Nucleus accumbens (tissue), 56 donors: ENCODE results near the gene HIC1.
"Not testable (repeated sequence)": the region's sequence is repeated elsewhere in the genome, so short reads cannot be mapped to it uniquely, and the experiment has no call there.

ENCODE experiments used
- DNase-seq, 56 donors: peaks; one replicate each; lab custom pipeline; 2025; lab: John Stamatoyannopoulos, UW

Gene HIC1, protein sequence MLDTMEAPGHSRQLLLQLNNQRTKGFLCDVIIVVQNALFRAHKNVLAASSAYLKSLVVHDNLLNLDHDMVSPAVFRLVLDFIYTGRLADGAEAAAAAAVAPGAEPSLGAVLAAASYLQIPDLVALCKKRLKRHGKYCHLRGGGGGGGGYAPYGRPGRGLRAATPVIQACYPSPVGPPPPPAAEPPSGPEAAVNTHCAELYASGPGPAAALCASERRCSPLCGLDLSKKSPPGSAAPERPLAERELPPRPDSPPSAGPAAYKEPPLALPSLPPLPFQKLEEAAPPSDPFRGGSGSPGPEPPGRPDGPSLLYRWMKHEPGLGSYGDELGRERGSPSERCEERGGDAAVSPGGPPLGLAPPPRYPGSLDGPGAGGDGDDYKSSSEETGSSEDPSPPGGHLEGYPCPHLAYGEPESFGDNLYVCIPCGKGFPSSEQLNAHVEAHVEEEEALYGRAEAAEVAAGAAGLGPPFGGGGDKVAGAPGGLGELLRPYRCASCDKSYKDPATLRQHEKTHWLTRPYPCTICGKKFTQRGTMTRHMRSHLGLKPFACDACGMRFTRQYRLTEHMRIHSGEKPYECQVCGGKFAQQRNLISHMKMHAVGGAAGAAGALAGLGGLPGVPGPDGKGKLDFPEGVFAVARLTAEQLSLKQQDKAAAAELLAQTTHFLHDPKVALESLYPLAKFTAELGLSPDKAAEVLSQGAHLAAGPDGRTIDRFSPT

DNA sequence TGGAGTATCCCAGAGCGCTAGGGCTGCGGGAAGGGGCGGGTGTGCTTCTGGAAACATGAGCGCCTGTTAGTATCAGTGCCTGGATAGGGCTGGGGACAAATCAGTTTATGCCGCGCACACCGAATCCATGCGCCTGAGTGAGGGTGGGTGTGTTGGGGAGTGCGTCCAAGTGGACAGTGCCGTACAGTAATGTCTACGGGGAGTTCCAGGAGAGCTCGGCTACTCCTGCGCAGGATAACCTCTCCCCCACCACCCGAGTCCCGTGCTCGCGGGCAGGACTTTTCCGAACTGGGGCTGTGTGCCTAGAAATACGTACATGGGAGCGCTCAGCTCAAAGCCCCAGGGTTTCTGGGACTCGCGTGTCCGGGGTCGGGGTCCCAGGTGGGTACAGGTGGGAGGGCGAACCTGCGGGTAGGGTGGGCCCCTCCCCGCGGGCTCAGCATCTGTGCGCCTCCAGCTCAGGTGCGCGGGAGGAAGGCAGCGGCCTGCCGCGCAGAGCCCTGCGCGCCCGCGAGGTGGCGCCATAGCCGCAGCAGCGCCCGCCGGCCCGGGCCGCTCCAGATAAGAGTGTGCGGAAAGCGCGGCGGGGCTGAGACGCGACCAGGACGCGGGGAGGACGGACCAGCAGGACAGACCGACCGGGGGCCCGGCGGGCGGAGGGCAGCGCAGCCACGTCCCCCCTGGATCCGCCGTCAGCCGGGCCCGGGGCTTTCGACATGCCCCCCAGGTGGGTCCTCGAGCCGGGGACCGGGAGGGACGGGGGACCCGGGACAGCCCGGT is at the start of gene HIC1:
HIC1 (plus strand) TSS at position 592 of the 780 bp plus-strand sequence. CDS start 1,588 bp downstream, outside the sequence.
- DNase-seq = peak in 45 of 56 donors; percentile 10 to 71 (median 45)

DNA sequence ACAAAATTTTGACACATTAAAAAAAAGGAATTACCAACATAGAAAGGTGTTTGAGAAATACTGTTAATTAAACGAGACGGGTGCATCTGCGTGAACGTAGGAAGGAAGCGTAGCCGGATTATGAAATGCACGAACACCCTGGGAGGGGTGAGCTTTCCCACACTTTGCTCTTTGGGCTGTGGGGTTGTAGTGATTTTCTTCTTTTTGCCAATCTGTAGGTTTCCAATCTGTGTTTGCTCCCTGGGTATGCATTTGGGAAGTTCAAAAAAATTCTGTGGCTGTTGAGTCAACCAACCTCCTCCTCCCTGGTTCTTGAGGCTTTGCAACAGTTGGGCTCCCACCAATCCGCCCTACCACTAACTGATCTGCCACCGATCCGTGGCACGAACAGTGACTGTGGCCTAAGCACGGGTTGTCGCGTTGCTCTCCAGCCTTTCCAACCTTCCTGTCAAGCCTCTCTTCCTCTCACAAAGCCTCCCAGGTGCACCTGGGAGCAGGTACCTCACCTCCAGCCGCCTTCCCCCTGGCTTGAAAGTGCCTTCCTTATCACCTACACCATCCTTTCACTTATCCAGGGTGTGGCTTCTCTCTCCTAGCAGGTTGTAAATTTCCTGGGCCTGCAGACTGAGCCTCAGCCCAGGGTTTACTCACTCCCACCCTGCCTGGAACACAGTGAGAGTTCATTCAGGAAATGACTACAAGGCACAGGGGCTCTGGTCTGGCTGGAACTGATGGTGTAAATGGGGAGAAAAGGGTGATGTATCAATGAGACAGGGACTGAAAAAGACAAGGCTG is 46.4 kb upstream of the HIC1 start:
- no peak for DNase-seq

DNA sequence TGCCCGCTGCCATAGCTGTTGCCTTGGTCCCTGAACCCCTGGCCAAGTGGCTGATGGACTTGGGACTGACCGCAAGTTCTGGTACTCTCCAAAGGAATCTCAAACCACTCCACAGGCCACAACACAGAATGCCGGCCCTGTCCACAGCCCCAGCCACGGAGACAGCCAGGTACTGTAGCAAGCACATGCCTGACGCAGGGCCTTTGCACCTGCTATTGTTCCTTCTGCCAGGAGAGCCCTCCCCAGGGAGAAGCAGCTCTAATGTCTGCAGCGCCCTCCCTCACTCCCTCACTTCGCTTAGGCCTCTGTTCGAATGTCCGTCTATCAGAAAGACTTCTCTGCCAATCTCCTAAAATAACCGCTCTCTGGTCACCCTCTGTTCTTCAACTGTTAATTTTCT is 45.2 kb upstream of the HIC1 start:
- DNase-seq = no peak

DNA sequence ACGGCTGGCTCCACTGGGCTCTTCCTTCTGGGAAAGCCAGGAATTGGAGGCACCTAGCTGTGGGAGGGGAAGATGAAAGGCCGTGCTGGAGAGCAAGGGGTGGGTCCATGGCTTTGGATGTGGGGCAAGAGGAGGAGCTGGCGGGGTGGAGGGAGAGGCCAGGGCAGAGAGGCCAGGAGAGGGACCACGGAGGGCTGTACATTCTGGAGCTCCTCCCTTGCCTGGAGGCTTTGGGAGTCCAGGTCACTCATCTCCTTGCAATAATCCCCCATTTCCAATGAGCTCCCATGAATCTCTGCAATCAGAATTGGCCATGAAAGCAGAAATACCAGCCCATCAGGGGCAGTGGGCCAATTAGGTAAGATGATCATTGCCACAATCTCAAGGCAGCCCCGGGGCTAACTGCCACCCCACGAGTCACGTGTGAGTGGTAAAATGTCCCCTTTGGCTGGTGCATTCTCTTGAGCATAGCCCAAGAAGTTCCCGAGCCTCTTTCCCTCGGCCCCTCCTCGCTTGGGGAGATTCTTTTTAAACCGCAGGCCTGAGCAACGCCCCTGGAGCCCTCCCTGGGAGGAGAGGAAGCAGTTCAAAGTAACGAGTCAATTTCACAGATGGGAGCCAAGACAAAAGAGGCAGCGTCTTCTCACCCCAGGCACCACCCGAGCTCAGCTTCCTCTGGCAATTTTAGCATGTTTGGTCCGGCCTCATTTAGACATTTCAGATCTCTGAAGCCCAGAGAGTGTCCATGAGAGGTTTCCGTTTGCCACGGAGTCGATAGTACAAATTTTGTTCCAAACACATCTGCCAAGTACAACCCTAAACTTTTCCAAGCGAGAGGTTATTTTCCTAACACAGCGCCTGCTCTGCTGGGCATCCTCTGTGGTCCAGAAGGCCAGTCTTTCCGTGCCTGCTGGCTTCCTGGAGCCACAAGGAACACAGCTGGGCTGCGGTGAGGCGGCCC is 43.2 kb upstream of the HIC1 start:
- no peak for DNase-seq

DNA sequence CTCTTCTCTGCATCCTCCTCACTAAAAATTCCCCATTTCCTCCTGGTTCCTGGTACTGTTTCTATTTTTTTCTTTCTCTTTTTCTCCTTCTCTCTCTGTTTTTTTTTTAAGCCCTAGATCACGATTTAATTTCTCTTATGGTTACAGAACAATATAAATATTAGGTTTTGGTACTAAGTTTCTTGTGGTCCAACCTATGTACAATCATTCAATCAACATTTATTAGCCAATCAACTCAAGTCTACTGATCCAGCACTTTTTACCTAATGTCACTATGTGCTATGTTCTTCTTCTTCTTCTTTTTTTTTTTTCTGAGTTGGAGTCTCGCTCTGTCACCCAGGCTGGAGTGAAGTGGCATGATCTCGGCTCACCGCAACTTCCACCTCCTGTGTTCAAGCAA is 42.4 kb upstream of the HIC1 start:
- no peak for DNase-seq

DNA sequence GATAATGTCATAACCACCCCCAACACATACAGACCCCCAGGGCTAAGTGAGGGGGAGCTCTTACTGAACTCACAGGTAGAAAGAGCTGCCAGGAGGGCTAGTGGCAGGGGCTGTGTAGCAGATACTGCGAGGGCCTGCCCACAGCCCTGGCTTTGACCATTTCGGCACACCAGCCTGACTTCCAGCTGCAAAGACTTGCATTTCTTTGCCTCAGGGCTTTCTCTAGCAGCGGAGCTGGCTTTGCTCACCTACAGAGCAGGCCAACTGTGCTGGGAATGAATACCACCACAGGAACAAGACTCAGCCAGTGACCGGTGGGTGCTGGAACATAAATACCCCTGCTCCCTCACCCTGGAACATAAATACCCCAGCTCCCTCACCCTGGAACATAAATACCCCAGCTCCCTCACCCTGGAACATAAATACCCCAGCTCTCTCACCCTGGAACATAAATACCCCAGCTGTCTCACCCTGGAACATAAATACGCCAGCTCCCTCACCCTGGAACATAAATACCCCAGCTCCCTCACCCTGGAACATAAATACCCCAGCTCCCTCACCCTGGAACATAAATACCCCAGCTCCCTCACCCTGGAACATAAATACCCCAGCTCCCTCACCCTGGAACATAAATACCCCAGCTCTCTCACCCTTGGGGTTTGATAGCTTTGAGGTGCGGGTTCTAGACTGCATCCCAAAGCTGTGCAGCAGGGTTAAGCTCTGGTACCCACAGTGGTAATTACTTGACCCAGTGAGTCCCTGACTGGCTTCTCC is 41.5 kb upstream of the HIC1 start:
- DNase-seq = not testable (repeated sequence)

DNA sequence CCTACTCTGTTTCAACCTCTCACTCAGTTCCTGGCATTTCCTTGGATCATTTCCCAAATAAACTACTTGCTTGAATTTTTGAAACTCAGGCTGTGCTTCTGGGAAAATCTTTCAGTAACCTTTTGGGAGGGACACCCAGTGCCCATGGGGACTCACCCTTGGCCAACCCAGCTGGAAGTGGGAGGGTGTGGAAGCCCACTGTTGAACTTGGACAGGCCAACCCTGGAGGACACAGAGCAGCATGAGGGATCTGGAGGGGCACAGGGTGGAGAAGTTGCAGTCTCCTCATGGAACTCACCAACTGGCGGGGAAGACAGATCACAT is 40.9 kb upstream of the HIC1 start:
- no peak for DNase-seq

DNA sequence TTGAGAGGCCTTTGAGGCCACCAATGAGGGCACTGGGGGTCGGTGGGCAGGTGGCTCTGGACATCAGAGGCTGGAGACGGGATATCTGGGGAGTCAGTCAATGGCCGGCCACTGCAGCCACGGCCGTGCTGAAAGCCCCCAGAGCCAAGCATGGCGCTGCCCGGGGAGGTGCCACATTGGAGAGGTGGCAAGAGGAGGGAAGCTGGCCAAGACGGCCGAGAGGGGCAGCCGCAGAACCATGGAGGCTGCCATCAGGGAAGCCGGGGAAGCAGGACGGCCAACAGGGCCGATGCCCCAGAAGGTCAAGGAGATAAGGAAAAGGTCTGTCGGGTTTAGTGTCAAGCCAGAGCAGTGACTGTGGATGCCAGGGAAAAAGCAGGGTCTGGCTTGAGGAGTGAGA is 39.6 kb upstream of the HIC1 start:
- no peak for DNase-seq

DNA sequence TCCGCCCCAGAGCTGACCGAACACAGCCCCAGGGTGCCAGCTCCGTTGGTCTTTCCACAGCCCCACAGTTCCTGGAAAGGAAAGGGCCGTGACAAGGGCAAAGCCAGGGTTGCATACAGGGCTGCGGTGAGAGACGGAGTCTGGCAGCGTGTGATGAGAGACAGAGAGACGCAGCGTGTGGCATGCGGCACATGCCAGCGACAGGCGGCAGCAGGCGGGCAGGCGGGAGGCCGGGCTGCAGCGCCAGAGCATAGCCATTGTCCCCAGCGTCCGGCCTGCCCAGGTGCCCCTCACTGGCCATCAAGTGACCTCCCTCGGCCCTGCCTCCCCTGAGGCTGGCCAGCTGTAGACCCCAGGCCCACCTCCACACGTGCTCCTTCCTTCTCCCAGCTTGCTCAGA is 38.4 kb upstream of the HIC1 start:
- DNase-seq = no peak

DNA sequence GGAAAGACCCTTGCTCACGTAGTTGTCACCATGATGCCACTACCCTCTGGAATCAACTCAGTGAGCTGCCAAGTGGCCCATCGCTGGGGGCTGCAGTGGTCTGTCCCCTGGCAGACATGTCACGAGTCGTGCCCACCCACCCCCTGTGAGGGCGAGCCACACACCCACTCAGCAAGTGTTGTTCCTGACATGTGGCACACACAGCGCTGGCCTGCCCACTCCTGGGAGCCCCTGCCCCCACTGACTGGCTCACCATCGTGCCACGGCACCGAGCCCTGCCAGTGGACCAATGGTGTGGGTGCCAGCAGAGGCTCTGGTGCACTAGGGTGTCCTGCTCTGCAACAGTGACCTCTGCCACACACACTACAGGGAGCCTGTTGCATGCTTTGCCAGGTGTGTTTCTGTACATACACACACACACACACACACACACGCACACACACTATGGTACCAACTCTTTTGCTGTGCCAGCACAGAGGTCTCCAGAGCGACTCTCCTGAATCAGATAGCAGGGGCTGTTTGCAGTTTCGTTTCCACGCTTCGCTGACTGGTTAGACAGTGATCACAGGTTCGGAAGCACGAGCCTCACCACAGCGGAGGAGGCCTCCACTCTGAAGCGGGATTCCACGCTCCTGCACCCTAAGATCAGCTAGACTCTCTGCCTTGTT is 37.5 kb upstream of the HIC1 start:
- peak in 12 of 56 donors; percentile 11 to 58 (median 25) for DNase-seq

DNA sequence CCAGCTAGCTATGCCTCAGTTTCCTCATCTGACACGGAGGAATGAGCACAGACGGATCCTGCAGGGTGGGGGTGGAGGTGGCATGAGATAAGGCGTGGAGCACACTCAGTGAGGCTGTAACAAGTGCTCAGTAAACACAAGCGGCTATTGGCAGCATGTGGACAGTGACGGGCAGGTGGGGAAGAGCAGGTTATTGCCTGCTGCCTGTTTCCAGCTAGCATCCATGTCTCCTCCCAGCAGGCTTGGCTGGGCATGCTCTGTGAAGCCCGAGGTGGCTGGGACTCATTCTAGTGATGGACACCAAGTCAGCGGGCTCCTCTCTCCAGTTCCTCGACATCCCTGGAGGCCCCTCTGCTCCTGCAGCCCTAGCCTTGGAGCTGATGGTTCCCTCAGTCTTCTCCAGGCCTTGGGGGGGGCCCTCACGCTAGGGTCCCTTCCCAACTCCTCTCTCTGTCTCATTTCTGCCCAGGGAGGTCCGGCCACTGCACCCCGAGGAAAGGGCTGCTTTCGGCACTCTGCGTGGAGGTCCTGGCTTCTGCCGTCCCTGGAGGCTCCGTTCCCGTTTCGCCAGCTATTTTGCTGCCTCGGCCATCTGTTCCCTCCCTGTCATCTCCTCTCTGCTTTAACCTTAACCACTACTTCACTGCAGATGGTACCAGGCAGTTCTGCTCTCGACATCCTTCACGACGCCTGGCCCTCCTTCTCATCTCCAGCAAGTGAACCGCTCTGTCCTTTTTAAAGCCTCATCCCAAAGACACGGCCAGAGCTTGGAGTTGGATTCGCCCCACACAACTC is 36.0 kb upstream of the HIC1 start:
- no peak for DNase-seq

DNA sequence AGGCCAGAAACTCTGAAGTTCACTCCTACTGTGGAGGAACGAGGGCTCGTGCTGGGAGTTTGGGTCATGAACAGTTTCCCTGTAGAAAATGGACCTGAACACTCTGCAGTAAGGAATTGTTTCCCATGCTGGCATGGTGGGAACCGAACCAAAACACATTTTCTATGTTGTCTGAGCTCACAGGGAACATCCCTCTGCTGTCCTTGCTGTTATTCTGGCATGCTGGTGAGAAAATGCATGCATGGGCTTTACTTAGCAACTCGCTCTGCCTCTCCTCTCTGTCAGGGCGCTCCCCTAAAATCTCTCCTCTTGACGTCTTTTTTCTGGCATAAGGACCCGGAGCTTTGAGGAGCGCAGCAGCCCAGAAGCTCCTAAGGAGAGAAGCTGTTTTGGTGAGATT is 35.2 kb upstream of the HIC1 start:
- DNase-seq = no peak

DNA sequence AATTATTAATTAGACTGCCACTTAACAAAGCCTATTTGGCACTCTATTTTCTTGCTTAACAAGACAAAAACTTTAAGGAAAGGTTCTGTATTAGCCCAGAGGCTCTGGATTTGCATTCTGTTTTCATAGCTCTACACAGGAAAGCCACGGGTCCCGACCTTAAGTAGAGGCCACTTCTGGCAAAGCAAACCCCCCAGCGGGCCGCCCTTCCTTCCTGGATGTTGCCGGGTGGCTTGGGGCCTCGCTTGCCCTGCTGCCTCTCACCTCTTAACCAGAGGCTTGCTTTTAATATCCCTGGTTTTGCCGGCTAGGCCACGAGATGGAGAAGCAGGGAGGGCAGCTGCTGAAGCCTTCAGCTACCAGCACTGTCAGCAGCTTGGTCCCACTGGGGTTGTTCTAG is 34.2 kb upstream of the HIC1 start:
- DNase-seq = no peak

DNA sequence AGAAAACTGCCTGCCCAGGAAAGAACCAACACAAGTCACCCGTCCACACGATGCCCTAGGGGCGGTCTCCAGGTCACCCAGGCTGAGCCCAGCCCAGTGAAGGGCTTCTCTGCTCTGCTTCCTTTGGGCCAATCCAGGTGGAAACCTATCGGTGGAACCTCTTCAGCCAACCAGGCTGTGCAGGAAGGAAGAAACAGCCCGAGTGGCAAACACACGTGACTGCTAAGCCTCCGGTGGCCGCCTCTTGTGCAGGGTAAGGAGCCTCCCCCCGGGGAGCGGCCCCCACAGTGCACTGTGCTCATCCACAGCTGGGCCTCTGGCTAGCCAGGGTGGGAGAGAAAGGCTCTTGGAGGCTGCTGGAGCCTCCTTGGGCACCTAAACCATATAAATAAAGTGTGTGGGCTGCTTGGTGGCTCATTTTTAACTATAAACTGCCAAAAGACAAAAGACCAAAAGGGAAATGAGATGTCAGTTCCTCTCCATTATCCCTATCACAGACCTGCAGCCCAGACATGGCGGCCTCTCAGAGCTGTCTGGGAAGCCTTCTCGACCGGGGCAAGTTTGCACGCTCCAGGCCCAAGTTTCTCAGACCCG is 32.2 kb upstream of the HIC1 start:
- DNase-seq = no peak

DNA sequence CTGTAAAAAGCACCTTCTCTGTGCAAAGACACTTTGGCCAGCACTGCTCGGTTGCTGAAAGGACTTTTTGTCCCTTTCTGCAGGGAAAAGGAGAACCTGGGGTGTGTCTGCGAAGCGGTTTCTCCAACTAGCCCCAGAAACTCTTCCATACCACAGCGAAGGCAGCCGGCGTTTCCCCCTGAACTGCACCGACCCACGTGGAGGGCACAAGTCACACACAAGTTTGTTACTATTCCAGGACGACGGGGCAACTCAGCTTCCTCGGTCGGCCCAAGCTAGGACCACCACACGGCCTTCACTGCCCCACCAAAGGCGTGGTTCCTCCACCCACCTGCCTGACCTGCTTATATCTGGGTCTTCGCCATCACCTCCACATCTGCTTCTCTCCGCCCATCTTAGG is 31.6 kb upstream of the HIC1 start:
- DNase-seq = peak in 2 of 56 donors; percentile 16 to 41

DNA sequence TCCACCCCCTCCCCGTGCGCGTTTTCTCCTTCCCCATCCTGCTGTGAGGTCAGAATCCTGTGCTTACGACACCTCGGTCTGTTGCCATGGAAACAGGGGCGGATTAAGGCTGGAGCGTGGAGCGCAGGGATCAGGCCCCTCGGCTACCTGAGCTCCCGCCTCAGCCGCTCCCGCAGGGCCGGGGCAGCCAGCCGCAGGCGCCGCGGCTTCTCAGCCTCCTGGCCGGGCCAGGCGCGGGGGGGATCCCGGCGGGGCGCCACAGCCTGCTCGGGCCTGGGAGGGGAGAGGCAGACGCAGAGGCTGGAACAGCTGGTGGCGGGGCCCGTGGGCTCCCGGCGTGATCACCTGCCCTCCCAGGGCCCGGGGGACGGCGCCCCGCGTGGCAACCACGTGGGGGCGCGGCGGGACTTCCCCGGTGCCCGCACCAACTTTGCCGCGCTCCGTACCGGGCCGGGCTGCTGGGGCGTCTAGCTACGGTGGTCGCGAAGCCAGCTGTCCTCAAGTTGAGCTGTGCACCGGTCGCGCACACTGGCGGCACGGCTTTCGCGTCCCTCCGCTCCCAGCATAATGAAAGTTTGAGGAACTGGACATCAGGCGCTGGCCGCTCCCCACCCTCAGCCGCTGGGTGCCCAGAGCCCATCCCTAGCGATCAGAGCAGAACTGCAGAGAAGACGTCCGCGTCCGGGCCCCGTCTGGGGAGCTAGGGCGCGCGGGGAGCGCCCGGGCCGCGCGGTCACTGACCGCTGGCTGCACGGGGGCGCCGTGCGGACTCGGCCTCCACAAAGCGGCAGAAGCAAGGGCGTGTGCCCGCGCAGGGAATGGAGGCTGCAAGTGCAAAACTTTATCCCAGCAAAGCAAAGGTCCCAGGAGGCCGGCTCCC is 31.0 kb upstream of the HIC1 start:
- DNase-seq = peak in 20 of 56 donors; percentile 5 to 70 (median 30)
